Mesothelial cell of epicardium (in vitro differentiated cells): ENCODE data around the gene ZNF488. TPM values are rescaled to one million over a fixed set of nuclear protein-coding genes. Genes with fewer than 3 reads are reported as not detected.
A peak's percentile ranks its signal among the peaks of the same experiment; 100 is the strongest.

ENCODE experiments used
- DNase-seq, 2 experiments: peaks; one replicate each; pipeline ENCODE4 v3.0.0; 2021; ENCODE audit warnings: low spot score in 2 of 2; ENCODE audit not compliant: unreplicated experiment in 2 of 2
- H3K27ac Mint-ChIP-seq: 2 replicates; pipeline ENCODE4 v1.8.0; 2021; ENCODE audit warnings: mixed read lengths
- H3K27me3 Mint-ChIP-seq: 2 replicates; pipeline ENCODE4 v1.8.0; 2021; ENCODE audit warnings: low read depth, mixed read lengths
- H3K36me3 Mint-ChIP-seq: 2 replicates; pipeline ENCODE4 v1.8.0; 2021; ENCODE audit warnings: mixed read lengths
- H3K4me1 Mint-ChIP-seq: 2 replicates; pipeline ENCODE4 v1.8.0; 2021; ENCODE audit warnings: mixed read lengths
- H3K4me3 Mint-ChIP-seq: 2 replicates; pipeline ENCODE4 v1.8.0; 2021; ENCODE audit warnings: mild to moderate bottlenecking, moderate library complexity, mixed read lengths
- H3K9me3 Mint-ChIP-seq: 2 replicates; pipeline ENCODE4 v1.8.0; 2021; ENCODE audit warnings: mixed read lengths
- total RNA-seq: library from RNA; stranded (reverse); gene quantifications from 3 replicates; pipeline ENCODE4 v1.2.1, GENCODE V29; 2021
- TF ChIP-seq, protein P1 (sequence below): fragments of 200-600 bp; sonication (generic); IDR thresholded peaks from one replicate; pipeline ENCODE4 v1.5.0; 2021; ENCODE audit warnings: antibody characterized with exemption; ENCODE audit not compliant: unreplicated experiment

ZNF488 gene
- total RNA-seq, 1 donor from 2014 or later: 0.96 TPM

DNA sequence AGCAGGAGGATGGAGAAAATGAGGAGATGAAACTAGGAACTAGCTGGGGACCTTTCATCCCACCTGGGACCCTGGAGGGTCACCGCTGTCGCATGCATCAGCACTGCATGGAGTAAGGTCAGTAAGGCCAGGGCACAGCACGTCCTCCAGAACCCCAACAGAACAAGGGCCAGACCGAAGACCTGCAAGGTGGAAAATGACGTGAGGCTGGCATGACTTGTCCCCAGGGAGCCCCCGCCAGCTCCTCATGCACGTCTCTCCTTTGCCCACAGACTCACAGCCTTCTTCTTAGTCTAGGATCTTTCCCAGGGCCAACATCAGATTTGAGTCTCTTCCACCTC lies 4.7 kb downstream of the ZNF488 start:
- Mint-ChIP-seq H3K4me3 (no peak overlapping the region), H3K27me3 (peaks cover 40% of the 10 kb centered on the region), H3K4me1 (peaks cover 17% of the 10 kb centered on the region), H3K36me3 (no peaks in the 10 kb centered on the region), H3K27ac (no peak overlapping the region), H3K9me3 (no peaks in the 10 kb centered on the region)
- peak in 1 of 2 experiments; percentile 20 for DNase-seq
- TF ChIP-seq, protein P1, sequence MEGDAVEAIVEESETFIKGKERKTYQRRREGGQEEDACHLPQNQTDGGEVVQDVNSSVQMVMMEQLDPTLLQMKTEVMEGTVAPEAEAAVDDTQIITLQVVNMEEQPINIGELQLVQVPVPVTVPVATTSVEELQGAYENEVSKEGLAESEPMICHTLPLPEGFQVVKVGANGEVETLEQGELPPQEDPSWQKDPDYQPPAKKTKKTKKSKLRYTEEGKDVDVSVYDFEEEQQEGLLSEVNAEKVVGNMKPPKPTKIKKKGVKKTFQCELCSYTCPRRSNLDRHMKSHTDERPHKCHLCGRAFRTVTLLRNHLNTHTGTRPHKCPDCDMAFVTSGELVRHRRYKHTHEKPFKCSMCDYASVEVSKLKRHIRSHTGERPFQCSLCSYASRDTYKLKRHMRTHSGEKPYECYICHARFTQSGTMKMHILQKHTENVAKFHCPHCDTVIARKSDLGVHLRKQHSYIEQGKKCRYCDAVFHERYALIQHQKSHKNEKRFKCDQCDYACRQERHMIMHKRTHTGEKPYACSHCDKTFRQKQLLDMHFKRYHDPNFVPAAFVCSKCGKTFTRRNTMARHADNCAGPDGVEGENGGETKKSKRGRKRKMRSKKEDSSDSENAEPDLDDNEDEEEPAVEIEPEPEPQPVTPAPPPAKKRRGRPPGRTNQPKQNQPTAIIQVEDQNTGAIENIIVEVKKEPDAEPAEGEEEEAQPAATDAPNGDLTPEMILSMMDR: no peak

DNA sequence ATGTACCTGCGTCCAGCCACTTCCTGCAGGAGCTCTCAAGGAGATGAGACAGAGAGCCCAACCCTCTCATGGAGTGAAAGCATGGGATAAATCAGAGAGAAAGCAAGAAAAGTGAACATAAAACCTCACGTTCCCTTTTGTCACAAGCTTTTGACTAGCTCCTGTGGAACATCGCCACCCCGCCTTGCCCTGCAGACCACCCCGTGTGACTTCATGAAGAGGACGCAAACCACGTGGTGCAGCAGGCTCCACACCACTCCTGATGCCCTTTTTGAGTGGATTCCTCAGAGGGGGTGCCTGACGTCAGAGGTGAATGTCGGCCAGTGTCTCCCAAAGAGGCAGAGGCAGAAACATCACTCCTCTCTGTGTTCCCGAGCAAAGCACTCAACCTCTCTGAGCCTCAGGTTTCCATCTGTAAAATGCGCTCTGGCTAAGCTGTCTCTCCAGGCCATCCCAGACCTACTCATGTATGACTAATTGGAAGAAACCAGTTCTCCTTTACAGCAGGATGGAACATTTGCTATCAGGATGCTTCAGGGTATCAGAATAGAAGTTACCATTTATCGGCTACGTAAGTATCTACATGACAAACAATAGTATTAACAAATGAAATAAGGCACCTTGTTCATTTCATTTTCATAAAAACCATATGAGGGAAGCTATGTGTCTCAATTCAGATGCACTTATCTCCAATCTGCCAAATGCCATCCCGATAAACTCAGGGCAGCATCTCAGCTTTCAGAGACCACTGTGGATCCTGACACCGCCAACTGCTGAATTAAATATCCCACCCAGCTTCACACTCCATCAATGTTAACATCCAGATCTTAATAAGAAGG lies 5.3 kb downstream of the ZNF488 start:
- Mint-ChIP-seq H3K27me3 (peaks cover 40% of the 10 kb centered on the region), H3K4me1 (peaks cover 15% of the 10 kb centered on the region), H3K4me3 (no peak overlapping the region), H3K27ac (no peak overlapping the region), H3K9me3 (no peaks in the 10 kb centered on the region), H3K36me3 (no peaks in the 10 kb centered on the region)
- peak in 1 of 2 experiments; percentile 17 for DNase-seq
- TF ChIP-seq, protein P1: no peak

DNA sequence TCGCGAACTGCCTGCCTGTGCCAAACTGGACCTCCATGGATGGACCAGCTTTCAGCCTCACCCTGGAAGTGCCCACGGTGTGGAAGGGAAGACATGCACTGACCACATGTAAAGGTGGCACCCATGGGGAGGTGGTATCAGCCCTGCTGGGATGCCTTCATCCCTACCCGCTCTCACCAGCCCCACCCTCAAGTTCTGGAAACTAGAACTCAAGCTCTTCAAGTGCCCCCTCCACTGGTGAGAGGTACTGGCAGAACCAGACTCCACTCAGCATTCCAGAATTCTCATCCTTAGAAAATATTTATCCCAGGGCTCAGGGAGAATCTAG lies 5.9 kb downstream of the ZNF488 start:
- Mint-ChIP-seq H3K4me3 (no peak overlapping the region), H3K9me3 (no peaks in the 10 kb centered on the region), H3K27ac (no peak overlapping the region), H3K36me3 (no peaks in the 10 kb centered on the region), H3K4me1 (peaks cover 8% of the 10 kb centered on the region), H3K27me3 (peaks cover 36% of the 10 kb centered on the region)
- TF ChIP-seq, protein P1: no peak
- peak in 1 of 2 experiments; percentile 33 for DNase-seq

DNA sequence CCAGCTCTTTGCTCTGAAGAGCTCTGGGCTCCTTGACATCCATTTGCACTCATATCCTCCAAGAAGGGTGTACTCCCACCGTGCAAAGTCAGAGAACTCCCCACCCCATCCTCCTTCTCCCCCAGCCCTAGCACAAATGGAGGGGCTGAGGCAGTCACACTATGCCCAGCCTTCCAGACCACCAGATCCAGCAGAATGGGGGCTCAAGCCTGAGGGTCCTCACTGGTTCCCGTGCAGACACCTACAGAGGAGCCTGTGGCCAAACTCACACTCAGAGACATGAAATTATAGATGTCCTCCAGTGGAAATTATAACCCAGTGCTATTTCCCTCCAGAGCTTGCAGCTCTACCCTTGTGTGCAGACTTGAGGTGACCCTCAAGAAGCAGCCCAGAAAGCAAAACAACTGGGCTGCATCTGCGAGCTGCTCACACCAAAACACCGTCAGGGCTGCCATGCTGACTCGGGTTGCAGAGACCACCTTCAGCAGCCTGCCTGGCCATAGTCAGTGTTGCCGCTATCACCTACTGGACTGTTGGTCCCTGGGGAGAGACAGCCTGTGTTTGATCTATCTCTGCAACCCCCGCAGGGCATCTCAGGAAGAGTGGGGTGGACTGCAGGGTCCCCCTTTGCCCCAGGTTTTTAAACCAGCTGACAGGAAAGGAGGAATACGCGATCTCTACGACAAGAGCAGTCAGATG lies 7.4 kb downstream of the ZNF488 start:
- no peaks in the 10 kb centered on the region for H3K9me3 Mint-ChIP-seq
- no peaks in the 10 kb centered on the region for H3K36me3 Mint-ChIP-seq
- H3K27ac Mint-ChIP-seq: no peak overlapping the region
- DNase-seq: peak in 1 of 2 experiments; percentile 26
- TF ChIP-seq, protein P1: no peak
- H3K4me1 Mint-ChIP-seq: peaks cover 8% of the 10 kb centered on the region
- H3K27me3 Mint-ChIP-seq: peaks cover 28% of the 10 kb centered on the region
- no peak overlapping the region for H3K4me3 Mint-ChIP-seq

DNA sequence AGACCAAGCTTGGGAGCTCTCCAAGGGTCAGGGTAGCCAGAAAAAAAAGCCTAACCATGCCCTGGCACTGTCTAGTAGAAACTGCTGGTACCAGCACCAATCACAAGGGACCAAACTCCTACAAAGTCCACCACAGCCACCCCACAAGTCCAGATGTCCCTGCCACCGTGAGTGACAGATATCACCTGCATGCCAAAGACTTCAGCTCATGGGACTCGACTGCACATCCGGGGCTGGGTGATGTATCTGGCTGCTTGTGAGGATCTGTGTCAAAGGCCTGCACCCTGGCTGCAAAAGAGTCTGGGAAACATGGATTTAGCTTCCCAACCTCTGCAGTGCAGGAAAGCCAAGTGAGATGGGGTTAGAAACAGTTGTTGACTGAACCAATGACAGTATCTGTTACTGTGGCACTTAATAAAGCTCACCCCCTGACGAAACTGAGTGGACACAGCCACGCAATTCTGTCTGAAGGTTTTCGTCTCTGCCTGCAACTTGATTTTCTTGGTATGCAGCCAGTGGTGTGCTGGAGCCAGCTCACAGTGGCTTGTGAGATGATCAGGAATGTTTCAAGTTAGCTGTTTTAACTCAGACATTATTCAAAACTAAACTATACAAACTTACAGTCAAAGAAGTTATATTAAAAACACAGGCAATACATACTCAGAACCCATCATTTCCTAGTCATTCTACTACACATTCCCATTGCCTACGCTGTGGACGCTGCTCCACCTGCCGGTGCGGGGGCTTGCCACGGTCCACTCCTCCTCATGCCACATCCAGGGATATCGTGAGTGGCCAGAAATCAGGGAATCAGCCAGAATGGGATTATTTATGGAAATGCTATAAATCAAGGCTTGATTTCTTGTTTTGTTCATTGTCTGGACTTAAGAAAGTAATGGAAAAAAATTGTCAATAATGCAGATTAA lies 9.2 kb downstream of the ZNF488 start:
- no peaks in the 10 kb centered on the region for H3K9me3 Mint-ChIP-seq
- TF ChIP-seq, protein P1: no peak
- DNase-seq: peak in 1 of 2 experiments; percentile 27

More for the DNA sequence above, 9.2 kb downstream of the ZNF488 start:
- peaks cover 11% of the 10 kb centered on the region for H3K27me3 Mint-ChIP-seq
- no peak overlapping the region for H3K4me3 Mint-ChIP-seq
- no peaks in the 10 kb centered on the region for H3K36me3 Mint-ChIP-seq
- H3K27ac Mint-ChIP-seq: no peak overlapping the region
- H3K4me1 Mint-ChIP-seq: peaks cover 8% of the 10 kb centered on the region
